Measurements from ENCODE around the gene PRLHR.
A peak's percentile ranks its signal among the peaks of the same experiment; 100 is the strongest.

Gene PRLHR

GRCh38 chr10:118595598-118596425 is at the start of gene PRLHR:
TSS of gene PRLHR (minus strand) at chr10:118595648. CDS start at chr10:118595244, 404 bp downstream.
- ATAC-seq: peak; percentile 73
- TF ChIP-seq TCF4 (CRISPR knock-in tag; IDR thresholded peaks at IDR 0.05; ENCODE audit: borderline replicate concordance) (no peak), ZFP3 (CRISPR knock-in tag; IDR thresholded peaks at IDR 0.05) (0 out of 2 replicates have a peak, but pooled peaks have one; percentile 49), SNAI2 (CRISPR knock-in tag; IDR thresholded peaks at IDR 0.05) (0 out of 2 replicates have a peak, but pooled peaks have one; percentile 23)

DNA sequence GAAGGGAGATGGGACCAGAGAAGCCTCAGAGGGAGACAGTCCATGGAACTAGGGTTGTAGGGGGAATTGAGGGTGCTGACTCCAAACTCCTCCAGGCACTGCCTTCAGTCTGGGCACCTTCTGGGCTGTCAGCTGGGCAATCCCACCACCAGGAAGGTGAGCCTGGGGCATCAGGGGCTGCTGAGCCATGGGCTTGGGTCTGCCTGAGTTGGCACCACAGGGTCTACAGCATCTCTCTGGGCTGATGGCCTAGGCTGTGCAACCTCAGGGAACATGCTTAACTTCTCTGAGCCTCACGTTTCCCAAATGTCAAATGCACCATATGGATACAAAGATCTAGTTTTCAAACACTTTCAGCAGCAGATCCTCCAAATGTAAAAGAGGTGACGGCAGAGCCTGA is 46.8 kb upstream of the PRLHR start:
- no peak for ATAC-seq
- TF ChIP-seq ARNTL (CRISPR knock-in tag; IDR thresholded peaks at IDR 0.05; ENCODE audit: borderline replicate concordance, low read depth): no peak

DNA sequence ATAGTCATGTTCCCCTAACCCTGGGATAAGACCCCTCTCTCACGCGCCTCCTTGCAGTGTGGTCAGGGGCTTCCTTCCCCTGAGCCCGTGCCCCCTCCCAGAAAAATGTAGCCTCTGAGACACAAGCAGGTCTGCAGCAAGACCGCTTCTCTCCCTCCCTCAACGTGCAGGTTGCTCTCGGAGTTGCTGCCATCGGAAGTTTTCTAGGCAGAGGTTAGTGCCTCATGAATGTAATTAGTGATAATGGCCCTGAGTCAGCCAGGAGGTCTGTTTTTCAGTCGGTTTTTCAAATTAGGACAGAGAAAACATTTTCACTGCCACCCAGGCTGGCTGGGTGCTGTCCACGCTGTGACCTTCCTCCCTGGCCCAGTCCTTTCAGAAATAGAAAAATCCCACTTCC is 43.2 kb upstream of the PRLHR start:
- TF ChIP-seq ESRRG (CRISPR knock-in tag; IDR thresholded peaks at IDR 0.05) (no peak), TOX (CRISPR knock-in tag; IDR thresholded peaks at IDR 0.05; ENCODE audit: borderline replicate concordance) (no peak), BACH2 (CRISPR knock-in tag; IDR thresholded peaks at IDR 0.05; ENCODE audit: borderline replicate concordance) (no peak)

GRCh38 chr10:118635674-118636402 is 40.4 kb upstream of the PRLHR start:
- no peak for ATAC-seq
- no peak for TF ChIP-seq ARNTL (CRISPR knock-in tag; IDR thresholded peaks at IDR 0.05; ENCODE audit: borderline replicate concordance, low read depth)
- no peak for TF ChIP-seq ISL1 (CRISPR knock-in tag; IDR thresholded peaks at IDR 0.05)
- TF ChIP-seq CSDC2 (CRISPR knock-in tag; IDR thresholded peaks at IDR 0.05): no peak
- TF ChIP-seq ZNF565 (CRISPR knock-in tag; conservative IDR thresholded peaks at IDR 0.05; ENCODE audit: low read depth): no peak
- TF ChIP-seq GLIS3 (CRISPR knock-in tag; IDR thresholded peaks at IDR 0.05): no peak
- no peak for TF ChIP-seq TOX (CRISPR knock-in tag; IDR thresholded peaks at IDR 0.05; ENCODE audit: borderline replicate concordance)
- no peak for TF ChIP-seq RARB (CRISPR knock-in tag; IDR thresholded peaks at IDR 0.05)
- TF ChIP-seq CSRNP3 (CRISPR knock-in tag; IDR thresholded peaks at IDR 0.05): no peak
- TF ChIP-seq ZC3H10 (CRISPR knock-in tag; IDR thresholded peaks at IDR 0.05): no peak
- no peak for TF ChIP-seq TSHZ2 (CRISPR knock-in tag; IDR thresholded peaks at IDR 0.05)
- TF ChIP-seq, protein P1, sequence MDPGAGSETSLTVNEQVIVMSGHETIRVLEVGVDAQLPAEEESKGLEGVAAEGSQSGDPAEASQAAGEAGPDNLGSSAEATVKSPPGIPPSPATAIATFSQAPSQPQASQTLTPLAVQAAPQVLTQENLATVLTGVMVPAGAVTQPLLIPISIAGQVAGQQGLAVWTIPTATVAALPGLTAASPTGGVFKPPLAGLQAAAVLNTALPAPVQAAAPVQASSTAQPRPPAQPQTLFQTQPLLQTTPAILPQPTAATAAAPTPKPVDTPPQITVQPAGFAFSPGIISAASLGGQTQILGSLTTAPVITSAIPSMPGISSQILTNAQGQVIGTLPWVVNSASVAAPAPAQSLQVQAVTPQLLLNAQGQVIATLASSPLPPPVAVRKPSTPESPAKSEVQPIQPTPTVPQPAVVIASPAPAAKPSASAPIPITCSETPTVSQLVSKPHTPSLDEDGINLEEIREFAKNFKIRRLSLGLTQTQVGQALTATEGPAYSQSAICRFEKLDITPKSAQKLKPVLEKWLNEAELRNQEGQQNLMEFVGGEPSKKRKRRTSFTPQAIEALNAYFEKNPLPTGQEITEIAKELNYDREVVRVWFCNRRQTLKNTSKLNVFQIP (CRISPR knock-in tag; IDR thresholded peaks at IDR 0.05; ENCODE audit: borderline replicate concordance, low read depth): no peak
- TF ChIP-seq TCF4 (CRISPR knock-in tag; IDR thresholded peaks at IDR 0.05; ENCODE audit: borderline replicate concordance): no peak
- no peak for TF ChIP-seq ZFP30 (CRISPR knock-in tag; IDR thresholded peaks at IDR 0.05)
- TF ChIP-seq BACH2 (CRISPR knock-in tag; IDR thresholded peaks at IDR 0.05; ENCODE audit: borderline replicate concordance): no peak
- TF ChIP-seq ZNF70 (CRISPR knock-in tag; IDR thresholded peaks at IDR 0.05): no peak
- TF ChIP-seq OSR1 (CRISPR knock-in tag; IDR thresholded peaks at IDR 0.05): no peak

More for the DNA sequence above, 43.2 kb upstream of the PRLHR start:
- no peak for ATAC-seq

DNA sequence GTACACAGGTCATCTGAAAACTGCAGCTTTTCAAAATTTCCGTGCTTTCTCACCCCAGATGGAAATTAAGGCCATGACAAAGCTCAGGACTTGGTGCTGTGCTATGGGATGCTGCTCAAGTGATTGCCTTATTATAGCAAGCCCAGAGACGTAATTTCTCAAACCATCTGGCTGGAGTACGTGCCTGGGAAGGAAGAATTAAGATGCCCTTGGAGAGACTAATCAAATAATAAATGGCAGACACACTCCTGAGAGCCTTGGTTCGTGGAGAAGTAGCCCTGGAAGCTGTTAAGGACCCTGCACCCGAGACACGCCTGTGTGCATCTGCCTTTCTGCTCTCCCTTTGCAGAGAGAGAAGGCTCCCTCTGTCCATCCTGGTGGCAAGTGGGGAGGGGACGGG is 38.3 kb upstream of the PRLHR start:
- no peak for ATAC-seq
- TF ChIP-seq CSRNP3 (CRISPR knock-in tag; IDR thresholded peaks at IDR 0.05) (no peak), ZNF8 (CRISPR knock-in tag; IDR thresholded peaks at IDR 0.05) (no peak)
- TF ChIP-seq, protein P1 (CRISPR knock-in tag; IDR thresholded peaks at IDR 0.05; ENCODE audit: borderline replicate concordance, low read depth): no peak
